Naive thymus-derived CD4-positive, alpha-beta T cell (primary cell): Measurements from ENCODE around the gene NUTM2B. TPM values are rescaled to one million over a fixed set of nuclear protein-coding genes. Genes with fewer than 3 reads are reported as not detected.
"Not testable (repeated sequence)": the region's sequence is repeated elsewhere in the genome, so short reads cannot be mapped to it uniquely, and the experiment has no call there.

Experiments
- ATAC-seq: fragments of 150-1000 bp; cut with Tn5 transposase; 2 replicates; pipeline ENCODE4 v1.10.0; 2021; ENCODE audit warnings: mild to moderate bottlenecking, moderate library complexity
- CTCF ChIA-PET: fragments of 350-600 bp; sonication (Branson Sonifier 250); formaldehyde crosslinking; loops from one replicate; lab custom pipeline; 2021; ENCODE audit warnings: antibody characterized with exemption; lab: Charles Lee
- POLR2A ChIA-PET: fragments of 350-600 bp; sonication (Branson Sonifier 250); formaldehyde crosslinking; loops from one replicate; lab custom pipeline; 2021; ENCODE audit warnings: antibody characterized with exemption, inconsistent platforms; lab: Charles Lee
- DNase-seq, 9 donors: peaks; one replicate each; pipeline versions ENCODE4 v3.0.0 to v3.0.0-alpha.2; 2020 to 2022; ENCODE audit warnings: mixed read lengths in 1 of 9
- H3K27ac ChIP-seq: one replicate; pipeline ENCODE4 v1.7.0; 2013; ENCODE audit warnings: mild to moderate bottlenecking, low read depth, low read length, moderate library complexity
- H3K27me3 ChIP-seq, 2 donors: one replicate each; pipeline ENCODE4 v1.7.0; 2013; ENCODE audit warnings: low read length in 2 of 2, mild to moderate bottlenecking in 2 of 2, moderate library complexity in 2 of 2; ENCODE audit not compliant: control insufficient read depth in 2 of 2, insufficient read depth in 2 of 2
- H3K36me3 ChIP-seq, 3 experiments: 1 replicate in 2 of 3; 2 replicates in 1 of 3; pipeline ENCODE4 v1.7.0; 2013; ENCODE audit warnings: low read length in 3 of 3, mild to moderate bottlenecking in 3 of 3, moderate library complexity in 1 of 3; ENCODE audit not compliant: insufficient read depth in 3 of 3, control insufficient read depth in 2 of 3
- H3K4me1 ChIP-seq, 2 donors: one replicate each; pipeline ENCODE4 v1.7.0; 2013; ENCODE audit warnings: low read length in 2 of 2, mild to moderate bottlenecking in 2 of 2, moderate library complexity in 1 of 2; ENCODE audit not compliant: control insufficient read depth in 2 of 2, insufficient read depth in 2 of 2
- H3K4me3 ChIP-seq: 2 replicates; pipeline ENCODE4 v1.7.0; 2013; ENCODE audit warnings: mild to moderate bottlenecking, low read length
- H3K9me3 ChIP-seq, 3 experiments: 1 replicate in 2 of 3; 2 replicates in 1 of 3; pipeline ENCODE4 v1.7.0; 2013; ENCODE audit warnings: low read length in 3 of 3; ENCODE audit not compliant: control insufficient read depth in 2 of 3
- H3K27ac Mint-ChIP-seq, 9 donors: one replicate each; pipeline ENCODE4 v1.8.0; 2020 to 2022; ENCODE audit warnings: mixed read lengths in 9 of 9, mild to moderate bottlenecking in 8 of 9, moderate library complexity in 5 of 9, inconsistent platforms in 2 of 9
- H3K27me3 Mint-ChIP-seq, 5 donors: one replicate each; pipeline ENCODE4 v1.8.0; 2021 to 2022; ENCODE audit warnings: mixed read lengths in 5 of 5, mild to moderate bottlenecking in 1 of 5
- H3K36me3 Mint-ChIP-seq, 5 donors: one replicate each; pipeline ENCODE4 v1.8.0; 2020 to 2022; ENCODE audit warnings: mixed read lengths in 5 of 5, mild to moderate bottlenecking in 3 of 5, inconsistent platforms in 1 of 5
- H3K4me1 Mint-ChIP-seq, 7 donors: one replicate each; pipeline ENCODE4 v1.8.0; 2020 to 2022; ENCODE audit warnings: mixed read lengths in 7 of 7, mild to moderate bottlenecking in 3 of 7, inconsistent platforms in 1 of 7
- H3K4me3 Mint-ChIP-seq, 10 donors: one replicate each; pipeline ENCODE4 v1.8.0; 2020 to 2022; ENCODE audit warnings: mild to moderate bottlenecking in 10 of 10, mixed read lengths in 10 of 10, moderate library complexity in 6 of 10, inconsistent platforms in 2 of 10
- H3K9me3 Mint-ChIP-seq, 11 donors: one replicate each; pipeline ENCODE4 v1.8.0; 2020 to 2022; ENCODE audit warnings: mixed read lengths in 11 of 11, mild to moderate bottlenecking in 4 of 11, inconsistent platforms in 1 of 11, moderate library complexity in 1 of 11
- intact Hi-C, 2 donors: fragments of 100-400 bp; cut with micrococcal nuclease; formaldehyde crosslinking; loops; one replicate each; pipeline ENCODE4 v1.15.1; 2023
- polyA plus RNA-seq, 2 donors: library from polyadenylated mRNA; unstranded; fragments of 300-500 nt; fragmentation: Illumina TruSeq; gene quantifications; one replicate each; pipeline ENCODE4 v1.2.3, GENCODE V29; 2021
- total RNA-seq, 6 experiments: library from RNA in 5 of 6; stranded (reverse) in 5 of 6; gene quantifications; 1 replicate in 5 of 6; 2 replicates in 1 of 6; pipeline ENCODE4 v1.2.3 and lab custom pipeline; 2021 to 2026

NUTM2B gene
- total RNA-seq (1 to 10 TPM; 1.2 to 3.6 (median 2.0) TPM), polyA plus RNA-seq (under 1 TPM; 0.09 to 0.11 TPM), total RNA-seq (lab: John Stamatoyannopoulos, UW) (0.67 reads per million)

DNA sequence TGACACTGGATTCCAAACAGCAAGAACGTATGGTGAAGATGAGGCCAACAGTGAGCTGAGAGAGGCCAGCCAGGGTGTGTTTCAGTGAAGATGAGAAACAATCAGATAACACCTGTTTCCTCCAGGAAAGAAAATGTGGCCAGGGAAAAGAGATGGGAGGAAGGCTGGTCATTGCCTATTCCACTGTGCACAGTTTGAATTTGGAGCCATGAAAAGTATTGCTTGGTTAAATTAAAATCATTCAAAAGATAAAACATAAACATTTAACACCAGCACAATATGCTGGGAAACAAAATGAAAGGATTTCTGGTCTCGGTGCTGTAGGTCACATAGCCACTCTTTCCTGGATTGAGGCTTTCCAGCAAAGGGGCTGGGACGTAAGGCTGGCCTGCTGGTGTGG lies at the start of gene NUTM2B:
TSS of gene NUTM2B (plus strand) at position 301 of the 400 bp plus-strand sequence. CDS start 383 bp downstream, outside the sequence.
- intact Hi-C loops, H3K27ac Mint-ChIP-seq, H3K4me3 Mint-ChIP-seq, H3K4me1 Mint-ChIP-seq, H3K4me3 ChIP-seq, H3K9me3 ChIP-seq, H3K9me3 Mint-ChIP-seq, ATAC-seq, H3K4me1 ChIP-seq, H3K36me3 Mint-ChIP-seq, DNase-seq, H3K27me3 ChIP-seq, H3K27me3 Mint-ChIP-seq, H3K36me3 ChIP-seq, H3K27ac ChIP-seq, POLR2A ChIA-PET, CTCF ChIA-PET: not testable (repeated sequence)

DNA sequence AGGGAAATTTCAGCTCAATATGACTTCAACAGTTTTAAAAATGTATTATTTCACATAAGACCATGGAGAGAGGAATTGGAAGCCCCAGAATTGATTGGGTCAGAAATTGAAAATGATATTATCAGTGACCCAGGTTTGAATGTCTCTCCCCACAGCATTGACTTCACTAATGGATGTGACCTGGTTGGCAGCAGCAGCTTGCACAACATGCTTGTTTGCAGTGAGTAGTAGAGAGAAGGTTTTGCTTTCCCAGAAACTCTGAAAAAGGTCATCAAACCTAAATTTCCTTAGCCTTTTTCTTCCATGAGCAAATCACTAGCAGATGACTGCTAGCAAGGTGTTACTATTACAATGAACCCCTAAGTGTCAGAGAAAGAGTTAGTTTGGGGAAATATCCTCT lies 39.7 kb upstream of the NUTM2B start:
- H3K4me3 Mint-ChIP-seq, intact Hi-C loops: not testable (repeated sequence)

GRCh38 chr10:79664686-79665085 lies 38.3 kb upstream of the NUTM2B start:
- H3K4me3 ChIP-seq, H3K9me3 Mint-ChIP-seq, DNase-seq, H3K4me1 ChIP-seq, POLR2A ChIA-PET, H3K4me1 Mint-ChIP-seq, H3K9me3 ChIP-seq, H3K27me3 ChIP-seq, intact Hi-C loops, H3K27ac Mint-ChIP-seq, H3K36me3 Mint-ChIP-seq, H3K4me3 Mint-ChIP-seq, H3K27me3 Mint-ChIP-seq, ATAC-seq, H3K36me3 ChIP-seq, CTCF ChIA-PET, H3K27ac ChIP-seq: not testable (repeated sequence)

More for the DNA sequence above, 39.7 kb upstream of the NUTM2B start:
- ATAC-seq, H3K27ac ChIP-seq, H3K4me1 ChIP-seq, POLR2A ChIA-PET, H3K9me3 ChIP-seq, H3K36me3 Mint-ChIP-seq, DNase-seq, H3K4me3 ChIP-seq, CTCF ChIA-PET, H3K9me3 Mint-ChIP-seq, H3K4me1 Mint-ChIP-seq, H3K27me3 ChIP-seq, H3K27ac Mint-ChIP-seq, H3K36me3 ChIP-seq: not testable (repeated sequence)
- peaks cover 0 to 13% (median 0%) of the 10 kb centered on the region in 5 donors for H3K27me3 Mint-ChIP-seq

DNA sequence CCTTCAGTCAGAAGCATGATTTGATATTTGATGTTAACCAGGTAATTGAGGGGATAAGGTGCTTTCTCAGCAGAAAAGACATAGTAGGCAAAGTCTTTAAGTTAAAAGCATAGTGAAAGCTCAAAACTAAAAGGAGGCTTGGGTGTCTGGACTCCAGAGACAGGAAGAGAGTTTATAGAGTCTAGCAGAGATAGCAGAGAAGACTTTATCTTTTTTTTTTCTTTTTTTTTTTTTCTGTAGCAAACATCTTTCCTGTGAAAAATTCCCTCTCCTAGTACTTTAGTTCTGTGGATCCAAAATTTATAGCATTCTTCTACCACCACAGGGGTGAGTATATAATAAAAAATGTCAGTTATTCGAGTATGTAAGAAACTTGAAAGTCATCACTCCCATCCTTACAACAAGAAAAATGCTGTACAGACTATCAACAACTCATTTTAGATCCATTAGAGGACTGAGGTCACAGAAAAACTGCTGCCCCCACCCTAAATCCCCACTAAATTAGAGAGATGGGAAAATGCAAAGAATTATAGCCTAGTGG lies 33.7 kb upstream of the NUTM2B start:
- H3K4me3 ChIP-seq, H3K27ac ChIP-seq, H3K9me3 Mint-ChIP-seq, DNase-seq, CTCF ChIA-PET, POLR2A ChIA-PET, H3K9me3 ChIP-seq, H3K4me3 Mint-ChIP-seq, H3K4me1 ChIP-seq, H3K27me3 Mint-ChIP-seq, H3K27me3 ChIP-seq, H3K36me3 ChIP-seq, H3K27ac Mint-ChIP-seq, ATAC-seq, H3K36me3 Mint-ChIP-seq, H3K4me1 Mint-ChIP-seq, intact Hi-C loops: not testable (repeated sequence)

GRCh38 chr10:79674878-79675277 lies 28.1 kb upstream of the NUTM2B start:
- POLR2A ChIA-PET, intact Hi-C loops, H3K4me3 ChIP-seq, DNase-seq, H3K4me3 Mint-ChIP-seq, H3K27ac Mint-ChIP-seq, ATAC-seq, H3K27me3 Mint-ChIP-seq, H3K9me3 ChIP-seq, CTCF ChIA-PET, H3K4me1 Mint-ChIP-seq, H3K4me1 ChIP-seq, H3K27ac ChIP-seq, H3K36me3 Mint-ChIP-seq, H3K36me3 ChIP-seq, H3K9me3 Mint-ChIP-seq, H3K27me3 ChIP-seq: not testable (repeated sequence)

DNA sequence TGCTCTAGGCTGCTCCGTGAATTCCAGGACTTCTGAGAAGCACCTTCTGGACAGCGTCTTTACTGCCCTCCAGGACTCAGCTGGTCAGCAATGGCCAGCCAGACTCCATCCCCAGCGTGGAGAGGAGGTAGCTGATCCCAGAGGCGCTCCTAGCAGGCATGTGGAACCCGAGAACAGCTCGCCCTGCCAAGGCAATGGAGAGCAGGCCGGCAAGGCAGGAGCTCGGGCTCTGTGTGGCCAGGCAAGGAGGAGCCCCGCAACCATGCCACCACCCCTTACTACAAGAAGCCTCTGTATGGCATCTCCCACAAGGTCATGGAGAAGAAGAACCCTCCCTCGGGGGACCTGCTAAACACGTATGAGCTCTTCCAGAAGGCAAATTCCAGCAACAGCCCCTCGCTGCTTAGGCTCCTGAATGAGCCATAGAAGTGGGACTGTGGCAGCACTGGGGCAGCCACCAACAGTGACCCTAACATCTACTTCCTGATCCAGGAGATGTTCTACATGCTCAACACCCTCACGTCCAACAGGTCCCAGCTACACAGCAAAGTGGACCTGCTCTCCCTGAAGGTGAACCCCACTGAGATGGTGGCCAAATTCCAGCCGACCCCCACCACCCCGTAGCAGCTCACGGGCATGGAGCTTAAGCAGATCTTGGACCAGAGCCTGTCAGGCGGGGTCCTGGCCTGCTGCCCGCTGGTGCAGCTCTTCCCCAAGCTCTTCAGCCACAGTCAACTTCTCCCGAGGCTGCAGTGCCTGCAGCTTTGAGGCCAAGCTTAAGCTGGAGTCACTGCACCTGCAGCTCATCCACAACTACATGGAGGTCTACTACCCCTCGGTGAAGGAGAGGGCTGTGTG lies 19.8 kb upstream of the NUTM2B start:
- intact Hi-C loops, CTCF ChIA-PET, H3K4me3 Mint-ChIP-seq, H3K4me1 Mint-ChIP-seq, DNase-seq, H3K9me3 Mint-ChIP-seq, H3K36me3 ChIP-seq, H3K9me3 ChIP-seq, H3K27ac Mint-ChIP-seq, H3K27ac ChIP-seq, H3K4me1 ChIP-seq, ATAC-seq, H3K27me3 ChIP-seq, H3K27me3 Mint-ChIP-seq, H3K4me3 ChIP-seq, POLR2A ChIA-PET: not testable (repeated sequence)
- H3K36me3 Mint-ChIP-seq = peaks cover 2 to 39% (median 6%) of the 10 kb centered on the region in 5 donors
